ENCODE data around the gene PSD2.

GRCh38 chr5:139797335-139797734 is 1.7 kb downstream of the PSD2 start:
- TF ChIP-seq POLR2AphosphoS5 (IDR thresholded peaks at IDR 0.05; ENCODE audit: low read depth) (no peak), CTCF (conservative IDR thresholded peaks at IDR 0.05; ENCODE audit: low read depth in 2 of 2) (no peak), EZH2 (IDR thresholded peaks at IDR 0.05; ENCODE audit: low read depth, unreplicated experiment) (no peak), EZH2phosphoT487 (IDR thresholded peaks at IDR 0.05; ENCODE audit: unreplicated experiment) (no peak), CREB1 (CRISPR knock-in tag; IDR thresholded peaks at IDR 0.05; ENCODE audit: low read depth) (no peak), REST (IDR thresholded peaks at IDR 0.05; ENCODE audit: unreplicated experiment) (no peak), ZNF462 (CRISPR knock-in tag; IDR thresholded peaks at IDR 0.05) (no peak), JUNB (IDR thresholded peaks at IDR 0.05; ENCODE audit: unreplicated experiment) (no peak), NANOG (IDR thresholded peaks at IDR 0.05; ENCODE audit: borderline replicate concordance) (no peak), STAT1 (IDR thresholded peaks at IDR 0.05; ENCODE audit: unreplicated experiment) (no peak), ETS1 (IDR thresholded peaks at IDR 0.05) (no peak), ZNF114 (CRISPR knock-in tag; IDR thresholded peaks at IDR 0.05) (no peak)
